Erythroblast (primary cell): ENCODE data around the gene TMEM156.
"Not testable (repeated sequence)": the region's sequence is repeated elsewhere in the genome, so short reads cannot be mapped to it uniquely, and the experiment has no call there.

Experiments
- GATA1 ChIP-seq: IDR thresholded peaks from 2 replicates; pipeline ENCODE4 v1.6.1; 2011; ENCODE audit warnings: low read depth, mild to moderate bottlenecking, control low read depth, low read length, moderate library complexity
- POLR2A ChIP-seq: IDR thresholded peaks from 2 replicates; pipeline ENCODE4 v1.6.1; 2011; ENCODE audit warnings: mild to moderate bottlenecking, low read length

DNA sequence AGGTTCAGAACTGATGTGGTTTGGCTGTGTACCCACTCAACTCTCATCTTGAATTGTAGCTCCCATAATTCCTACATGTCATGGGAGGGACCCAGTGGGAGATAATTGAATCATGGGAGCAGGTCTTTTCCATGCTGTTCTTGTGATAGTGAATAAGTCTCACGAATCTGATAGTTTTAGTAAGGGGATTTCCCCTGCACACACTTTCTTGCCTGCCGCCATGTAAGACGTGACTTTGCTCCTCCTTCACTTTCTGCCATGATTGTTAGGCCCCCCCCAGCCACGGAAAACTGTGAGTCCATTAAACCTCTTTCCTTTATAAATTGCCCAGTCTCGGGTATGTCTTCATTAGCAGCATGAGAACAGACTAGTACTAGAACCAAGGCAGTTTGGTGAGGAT, 73.0 kb downstream of the TMEM156 start:
- TF ChIP-seq POLR2A, GATA1: not testable (repeated sequence)
